Measurements from ENCODE around the gene GP1BB. TPM values are rescaled to one million over a fixed set of nuclear protein-coding genes. Genes with fewer than 3 reads are reported as not detected.
"Not testable (repeated sequence)": the region's sequence is repeated elsewhere in the genome, so short reads cannot be mapped to it uniquely, and the experiment has no call there.

GP1BB gene
- total RNA-seq, 1 donor, result 11.0 TPM

DNA sequence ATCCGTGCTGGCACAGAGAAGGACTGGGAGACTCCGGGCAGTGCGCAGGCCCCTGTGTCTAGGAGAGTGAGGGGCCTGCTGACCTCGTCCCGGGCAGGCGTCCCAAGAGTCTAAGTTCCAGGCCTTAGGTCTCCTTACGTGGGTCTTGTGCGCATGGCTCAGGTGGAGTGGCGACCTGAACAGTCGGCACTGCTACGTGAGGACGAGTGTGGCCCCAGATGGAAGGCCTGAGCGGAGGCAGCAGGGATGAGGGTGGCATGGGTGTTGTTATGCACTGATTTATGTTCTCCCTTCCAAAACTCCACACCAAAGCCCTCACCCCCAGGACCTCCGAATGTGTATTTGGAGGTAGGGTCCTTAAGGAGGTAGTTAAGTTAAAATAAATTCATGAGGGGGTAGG, 29.8 kb upstream of the GP1BB start:
- no peak for DNase-seq (ENCODE audit: low read depth in 2 of 3, low spot score in 2 of 3)

- DNase-seq (ENCODE audit: low read depth in 2 of 3, low spot score in 2 of 3), result no peak
Measured at GRCh38 chr22:19693981-19694670, 29.2 kb upstream of the GP1BB start.

GRCh38 chr22:19694696-19695095, 28.6 kb upstream of the GP1BB start:
- DNase-seq (ENCODE audit: low read depth in 2 of 3, low spot score in 2 of 3), result no peak

GRCh38 chr22:19696504-19697276, 26.6 kb upstream of the GP1BB start:
- DNase-seq (ENCODE audit: low read depth in 2 of 3, low spot score in 2 of 3), result no peak

DNA sequence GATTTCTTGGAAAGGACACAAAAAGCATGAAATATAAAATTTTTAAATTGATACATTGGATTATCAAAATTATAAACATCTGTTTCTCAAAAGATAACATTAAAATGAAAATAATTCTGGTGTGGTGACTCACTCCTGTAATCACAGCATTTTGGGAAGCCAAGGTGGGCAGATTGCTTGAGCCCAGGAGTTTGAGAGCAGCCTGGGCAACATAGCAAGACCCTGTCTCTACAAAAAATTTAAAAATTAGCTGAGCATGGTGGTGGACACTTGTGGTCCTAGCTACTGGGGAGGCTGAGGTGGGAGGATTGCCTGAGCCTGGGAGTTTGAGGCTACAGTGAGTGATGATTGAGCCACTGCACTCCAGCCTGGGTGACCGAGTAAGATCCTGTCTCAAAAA, 25.5 kb upstream of the GP1BB start:
- not testable (repeated sequence) for DNase-seq (ENCODE audit: low read depth in 2 of 3, low spot score in 2 of 3)

DNA sequence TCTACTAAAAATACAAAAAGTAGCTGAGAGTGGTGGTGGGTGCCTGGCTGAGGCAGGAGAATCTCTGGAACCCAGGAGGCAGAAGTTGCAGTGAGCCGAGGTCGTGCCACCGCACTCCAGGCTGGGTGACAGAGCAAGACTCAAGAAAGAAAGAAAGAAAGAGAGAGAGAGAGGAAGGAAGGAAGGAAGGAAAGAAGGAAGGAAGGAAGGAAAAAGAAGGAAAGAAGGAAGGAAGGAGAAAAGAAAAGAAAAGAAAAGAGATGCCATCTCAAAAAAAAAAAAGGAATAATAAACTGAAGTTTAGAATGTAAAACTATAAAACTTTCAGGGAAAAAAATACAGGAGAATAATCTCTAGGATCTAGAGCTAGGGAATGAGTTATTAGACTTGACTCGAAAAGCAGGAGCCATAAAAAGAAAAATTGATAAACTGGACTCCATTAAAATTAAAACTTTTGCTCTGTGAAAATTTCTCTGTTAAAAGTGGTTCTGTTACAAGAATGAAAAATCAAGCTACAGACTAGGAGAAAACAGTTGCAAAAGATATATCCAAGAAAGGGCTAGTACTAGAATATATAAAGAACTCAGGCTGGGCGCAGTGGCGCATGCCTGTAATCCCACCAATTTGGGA, 22.4 kb upstream of the GP1BB start:
- DNase-seq (ENCODE audit: low read depth in 2 of 3, low spot score in 2 of 3), result no peak

GRCh38 chr22:19701420-19702145, 21.8 kb upstream of the GP1BB start:
- no peak for DNase-seq (ENCODE audit: low read depth in 2 of 3, low spot score in 2 of 3)

- no peak for DNase-seq (ENCODE audit: low read depth in 2 of 3, low spot score in 2 of 3)
Measured at GRCh38 chr22:19703869-19704268, 19.5 kb upstream of the GP1BB start.

GRCh38 chr22:19704355-19705015, 18.9 kb upstream of the GP1BB start:
- DNase-seq (ENCODE audit: low read depth in 2 of 3, low spot score in 2 of 3), result no peak

GRCh38 chr22:19705181-19705934, 18.0 kb upstream of the GP1BB start:
- no peak for DNase-seq (ENCODE audit: low read depth in 2 of 3, low spot score in 2 of 3)

DNA sequence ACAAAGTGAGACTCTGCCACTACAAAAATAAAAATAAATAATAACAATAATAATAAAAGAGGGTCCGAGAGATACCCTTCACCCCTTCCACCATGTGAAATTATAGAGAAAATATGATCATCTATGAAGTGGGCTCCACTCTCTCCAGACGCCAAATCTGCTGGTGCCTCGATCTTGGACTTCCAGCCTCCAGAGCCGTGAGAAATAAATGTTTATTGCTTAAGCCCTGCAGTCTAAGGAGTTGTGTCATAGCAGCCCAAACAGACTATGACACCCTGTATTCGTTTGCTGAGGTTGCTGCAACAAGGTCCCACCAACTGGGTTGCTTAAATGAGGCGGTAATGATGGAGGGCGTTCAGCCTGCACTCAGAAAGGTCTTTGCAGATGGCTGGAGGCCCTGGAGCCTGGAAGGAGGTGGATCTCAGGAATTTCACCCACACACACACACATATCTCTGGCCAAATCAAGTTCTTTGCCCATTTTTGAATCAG, 16.6 kb upstream of the GP1BB start:
- DNase-seq (ENCODE audit: low read depth in 2 of 3, low spot score in 2 of 3), result no peak

- no peak for DNase-seq (ENCODE audit: low read depth in 2 of 3, low spot score in 2 of 3)
Measured at GRCh38 chr22:19707347-19708290, 15.7 kb upstream of the GP1BB start.

DNA sequence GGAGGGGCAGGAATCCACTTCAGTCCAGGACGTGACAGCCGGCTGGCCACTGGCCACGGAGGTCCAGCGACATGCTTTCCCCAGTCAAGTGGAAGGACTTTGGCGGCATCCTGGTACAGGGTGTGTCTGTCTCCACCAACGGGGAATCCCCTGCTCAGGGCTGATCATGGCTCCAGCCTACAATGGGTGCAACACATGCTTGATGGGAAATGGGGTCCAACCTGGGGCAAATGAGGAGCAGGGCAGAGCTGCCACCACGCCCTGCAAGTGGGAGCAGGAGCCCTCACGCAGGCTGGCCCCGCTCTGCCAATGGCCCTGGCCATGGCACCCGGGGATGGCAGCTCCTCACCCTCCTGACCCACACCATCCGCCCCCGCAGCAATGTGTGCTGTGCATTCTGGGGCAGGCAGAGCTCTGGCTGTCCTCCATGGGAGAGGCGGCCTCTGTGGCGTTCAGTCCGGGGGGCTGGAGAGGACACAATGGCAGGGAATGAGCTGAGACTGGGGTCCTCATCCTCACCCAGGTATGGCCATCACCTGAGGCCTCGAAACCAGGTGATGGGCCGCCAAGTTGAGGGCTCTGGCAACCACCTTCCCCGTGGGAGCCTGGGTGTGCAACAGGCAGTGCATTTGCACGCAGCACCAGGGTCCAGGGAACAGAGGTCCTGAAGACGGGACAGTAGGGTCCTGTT, 14.9 kb upstream of the GP1BB start:
- no peak for DNase-seq (ENCODE audit: low read depth in 2 of 3, low spot score in 2 of 3)

- no peak for DNase-seq (ENCODE audit: low read depth in 2 of 3, low spot score in 2 of 3)
Measured at GRCh38 chr22:19709063-19709769, 14.1 kb upstream of the GP1BB start.

DNA sequence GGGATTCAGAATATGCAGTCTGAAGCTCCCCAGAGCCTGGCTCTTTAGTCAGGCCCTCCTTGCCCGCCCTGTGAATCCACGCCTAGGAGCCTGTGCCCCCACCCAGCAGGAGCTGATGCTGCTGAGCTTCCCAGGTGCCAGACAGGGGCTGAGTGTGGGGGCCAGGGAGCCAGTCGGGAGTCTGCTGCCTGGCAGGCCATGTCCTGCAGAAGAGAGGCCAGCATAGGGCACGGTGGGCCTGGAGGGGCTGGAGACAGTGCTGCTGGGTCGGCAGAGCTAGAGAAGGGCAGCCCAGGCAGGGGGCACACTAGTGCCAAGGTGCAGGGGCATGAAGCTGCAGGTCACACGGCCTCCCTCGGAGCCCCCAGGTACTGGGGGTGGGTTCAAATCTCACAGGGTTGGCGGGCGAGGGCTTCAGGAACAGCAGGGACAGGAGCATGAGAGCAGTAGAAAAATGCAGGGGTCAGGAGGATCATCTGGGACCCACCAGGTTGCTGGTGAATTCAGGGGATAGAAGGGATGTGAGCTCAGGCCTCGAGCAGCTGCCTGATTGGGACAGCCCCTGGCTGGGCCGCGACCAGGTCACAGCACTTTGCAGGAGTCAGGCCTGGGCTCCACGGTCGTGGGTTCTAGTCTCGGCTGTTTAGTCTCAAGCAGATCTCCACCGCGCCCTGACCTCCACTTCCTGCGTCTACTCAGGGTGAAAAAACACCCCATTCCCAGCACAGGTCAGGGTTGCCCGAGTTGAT, 13.1 kb upstream of the GP1BB start:
- DNase-seq (ENCODE audit: low read depth in 2 of 3, low spot score in 2 of 3), result no peak

DNA sequence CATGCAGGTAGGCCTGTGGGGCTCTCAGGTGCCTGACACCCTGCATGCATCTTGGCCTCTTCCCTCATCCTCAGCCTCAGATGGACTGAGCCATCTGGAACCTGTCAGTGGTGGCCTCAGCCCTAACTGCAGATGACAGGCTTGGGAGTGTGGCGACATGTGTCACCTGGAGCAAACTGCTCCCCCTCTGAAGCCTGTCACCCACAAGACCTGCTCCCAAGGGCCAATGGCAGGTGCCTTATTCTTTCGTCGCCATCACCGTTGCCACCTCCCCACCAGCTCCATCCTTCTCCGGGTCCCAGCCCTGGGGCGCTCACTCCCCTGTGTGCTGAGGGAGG, 12.6 kb upstream of the GP1BB start:
- no peak for DNase-seq (ENCODE audit: low read depth in 2 of 3, low spot score in 2 of 3)

DNA sequence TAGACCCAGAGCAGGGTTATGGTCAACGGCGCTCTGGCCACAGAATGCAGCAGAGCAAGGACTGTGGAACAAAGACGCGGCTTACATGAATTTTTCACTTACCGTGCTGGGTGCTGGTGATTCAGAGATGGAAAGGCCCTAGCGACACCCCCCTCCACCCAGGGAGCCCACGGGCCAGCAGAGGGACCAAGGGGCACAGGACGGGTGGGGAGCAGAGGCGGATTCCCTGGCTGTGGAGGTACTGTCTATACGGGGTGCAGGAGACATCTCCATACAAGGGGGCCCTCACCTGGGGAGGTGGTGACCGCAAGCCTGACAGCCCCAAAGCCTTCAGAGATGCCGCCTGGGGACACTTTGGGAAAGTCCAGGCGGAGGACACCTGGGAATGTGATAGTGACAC, 10.1 kb upstream of the GP1BB start:
- DNase-seq (ENCODE audit: low read depth in 2 of 3, low spot score in 2 of 3), result no peak

All from hematopoietic multipotent progenitor cell (in vitro differentiated cells).